Mesenchymal stem cell (in vitro differentiated cells and primary cell): ENCODE data around the gene TNFSF8.

ENCODE experiments used
- DNase-seq: peaks from one replicate; pipeline ENCODE4 v3.0.0-alpha.2; 2013
- H2AFZ ChIP-seq: one replicate; pipeline ENCODE4 v1.6.1; 2013; ENCODE audit warnings: low read depth, mild to moderate bottlenecking, control low read depth, inconsistent platforms, low read length, moderate library complexity
- H2AK5ac ChIP-seq: 2 replicates; pipeline ENCODE4 v1.6.1; 2013; ENCODE audit warnings: low read length, moderate library complexity, mild to moderate bottlenecking, inconsistent platforms; ENCODE audit not compliant: severe bottlenecking
- H2BK120ac ChIP-seq: one replicate; pipeline ENCODE4 v1.6.1; 2013; ENCODE audit warnings: low read depth, mild to moderate bottlenecking, inconsistent platforms, low read length, moderate library complexity
- H2BK12ac ChIP-seq, 2 experiments: one replicate each; pipeline ENCODE4 v1.6.1; 2013; ENCODE audit warnings: inconsistent platforms in 2 of 2, low read length in 2 of 2, mild to moderate bottlenecking in 2 of 2, moderate library complexity in 2 of 2, control low read depth in 1 of 2
- H2BK15ac ChIP-seq: one replicate; pipeline ENCODE4 v1.6.1; 2013; ENCODE audit warnings: mild to moderate bottlenecking, low read depth, inconsistent platforms; ENCODE audit not compliant: poor library complexity, severe bottlenecking
- H2BK5ac ChIP-seq: 2 replicates; pipeline ENCODE4 v1.6.1; 2013; ENCODE audit warnings: low read depth, mild to moderate bottlenecking, low read length, control low read depth, inconsistent platforms; ENCODE audit not compliant: poor library complexity, severe bottlenecking
- H3K14ac ChIP-seq, 2 experiments: one replicate each; pipeline ENCODE4 v1.6.1; 2013; ENCODE audit warnings: inconsistent platforms in 2 of 2, low read length in 2 of 2, control low read depth in 1 of 2, mild to moderate bottlenecking in 1 of 2, moderate library complexity in 1 of 2
- H3K18ac ChIP-seq, 2 experiments: one replicate each; pipeline ENCODE4 v1.6.1; 2013; ENCODE audit warnings: inconsistent platforms in 2 of 2, low read length in 2 of 2, control low read depth in 1 of 2, low read depth in 1 of 2, mild to moderate bottlenecking in 1 of 2
- H3K23ac ChIP-seq, 2 experiments: one replicate each; pipeline ENCODE4 v1.6.1; 2013; ENCODE audit warnings: inconsistent platforms in 2 of 2, low read length in 2 of 2, mild to moderate bottlenecking in 2 of 2, moderate library complexity in 2 of 2, control low read depth in 1 of 2
- H3K27ac ChIP-seq: 2 replicates; pipeline ENCODE4 v1.5.1; 2013; ENCODE audit warnings: mild to moderate bottlenecking, moderate library complexity, low read length, control low read depth, inconsistent platforms; ENCODE audit not compliant: poor library complexity, severe bottlenecking
- H3K27me3 ChIP-seq, 2 experiments: 2 replicates each; pipeline versions ENCODE4 v1.6.1 to v1.7.0; 2013; ENCODE audit warnings: low read length in 2 of 2, mild to moderate bottlenecking in 2 of 2, moderate library complexity in 2 of 2, control low read depth in 1 of 2, inconsistent platforms in 1 of 2; ENCODE audit not compliant: control insufficient read depth in 1 of 2, insufficient read depth in 1 of 2
- H3K36me3 ChIP-seq, 2 experiments: 2 replicates each; pipeline versions ENCODE4 v1.6.1 to v1.7.0; 2013; ENCODE audit warnings: low read length in 2 of 2, control low read depth in 1 of 2, inconsistent platforms in 1 of 2, low read depth in 1 of 2, mild to moderate bottlenecking in 1 of 2; ENCODE audit not compliant: insufficient read depth in 2 of 2, control insufficient read depth in 1 of 2
- H3K4ac ChIP-seq, 2 experiments: one replicate each; pipeline ENCODE4 v1.6.1; 2013; ENCODE audit warnings: inconsistent platforms in 2 of 2, low read length in 2 of 2, mild to moderate bottlenecking in 2 of 2, moderate library complexity in 2 of 2, control low read depth in 1 of 2, low read depth in 1 of 2
- H3K4me1 ChIP-seq: 2 replicates; pipeline ENCODE4 v1.6.1; 2013; ENCODE audit warnings: low read depth, low read length, control low read depth; ENCODE audit not compliant: control insufficient read depth, insufficient read depth
- H3K4me2 ChIP-seq: 2 replicates; pipeline ENCODE4 v1.6.1; 2013; ENCODE audit warnings: low read length, mild to moderate bottlenecking, inconsistent platforms; ENCODE audit not compliant: poor library complexity, severe bottlenecking
- H3K4me3 ChIP-seq, 2 experiments: 2 replicates each; pipeline versions ENCODE4 v1.5.1 to v1.7.0; 2013; ENCODE audit warnings: low read length in 2 of 2, mild to moderate bottlenecking in 2 of 2, control low read depth in 1 of 2, low read depth in 1 of 2; ENCODE audit not compliant: insufficient read depth in 1 of 2
- H3K79me1 ChIP-seq: replicated peaks from 2 replicates; pipeline ENCODE4 v1.6.1; 2013; ENCODE audit warnings: mild to moderate bottlenecking, control low read depth, low read length, inconsistent platforms; ENCODE audit not compliant: poor library complexity, severe bottlenecking
- H3K9ac ChIP-seq: 2 replicates; pipeline ENCODE4 v1.7.0; 2013; ENCODE audit warnings: mild to moderate bottlenecking, low read length, moderate library complexity
- H3K9me3 ChIP-seq: 2 replicates; pipeline ENCODE4 v1.7.0; 2013; ENCODE audit warnings: mild to moderate bottlenecking, low read length; ENCODE audit not compliant: control insufficient read depth
- H4K8ac ChIP-seq: one replicate; pipeline ENCODE4 v1.6.1; 2013; ENCODE audit warnings: inconsistent platforms, mild to moderate bottlenecking, low read length, moderate library complexity
- H4K91ac ChIP-seq: one replicate; pipeline ENCODE4 v1.6.1; 2013; ENCODE audit warnings: mild to moderate bottlenecking, low read length, inconsistent platforms
- WGBS: methylation state at CpG from one replicate; pipeline ENCODE4 v1.1.7; 2013; ENCODE audit warnings: mixed read lengths; 5-methylcytosine and 5-hydroxymethylcytosine counted together

Gene TNFSF8

DNA sequence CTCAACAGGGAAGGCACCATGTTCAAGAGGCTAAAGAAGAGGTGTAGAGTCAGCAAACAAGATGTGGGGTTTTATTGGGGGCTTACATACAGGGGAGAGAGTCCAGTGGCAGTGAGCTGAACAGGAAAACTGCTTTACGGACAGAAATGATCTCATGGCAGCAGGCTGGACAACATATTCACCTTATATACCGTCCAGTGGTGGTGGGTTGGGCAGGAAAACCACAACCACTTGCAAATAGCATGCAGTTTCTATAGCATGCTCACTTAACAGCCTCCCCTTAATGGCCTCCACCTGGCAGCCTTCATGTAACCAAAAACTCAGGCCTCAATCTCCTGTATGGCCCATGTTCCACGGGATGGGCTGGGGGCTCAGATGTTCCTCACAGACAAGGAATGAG is 5.4 kb downstream of the TNFSF8 start:
- Histone ChIP-seq H2BK15ac (no peak overlapping the region), H2BK120ac (no peak overlapping the region), H3K18ac (no peak overlapping the region), H2BK12ac (no peak overlapping the region), H3K4me3 (no peak overlapping the region), H3K4ac (no peak overlapping the region), H3K4me1 (no peaks in the 10 kb centered on the region), H3K14ac (no peak overlapping the region), H2AK5ac (no peak overlapping the region), H2AFZ (no peak overlapping the region), H3K79me1 (no peaks in the 10 kb centered on the region), H4K8ac (no peak overlapping the region), H3K9me3 (no peaks in the 10 kb centered on the region), H3K27me3 (peaks cover 6 to 9% of the 10 kb centered on the region in 2 experiments), H3K23ac (no peak overlapping the region), H3K4me2 (no peak overlapping the region), H3K36me3 (no peaks in the 10 kb centered on the region), H3K9ac (no peak overlapping the region), H2BK5ac (no peak overlapping the region), H3K27ac (no peak overlapping the region), H4K91ac (no peak overlapping the region)
- 80% methylated on average over 3 of the region's 3 CpGs for WGBS
- DNase-seq: no peak

DNA sequence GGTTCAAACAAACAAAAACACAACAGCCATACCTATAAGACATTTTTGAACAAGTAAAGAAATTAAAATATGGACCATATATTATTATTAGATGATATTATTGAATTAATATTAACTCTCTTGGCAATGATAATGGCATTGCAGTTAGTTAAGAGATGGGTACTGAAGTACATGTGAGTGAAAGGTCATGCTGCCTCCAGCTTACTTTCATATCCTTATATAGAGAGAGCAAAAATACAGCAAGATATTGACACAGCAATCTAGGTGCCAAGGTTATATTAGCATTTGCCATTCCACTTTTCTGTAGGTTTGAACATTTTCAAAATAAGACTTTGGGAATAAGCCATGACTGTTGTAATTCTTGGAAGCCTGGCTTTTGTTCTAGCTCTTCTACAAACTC is 6.1 kb downstream of the TNFSF8 start:
- Histone ChIP-seq H3K4me3 (no peak overlapping the region), H2BK15ac (no peak overlapping the region), H2BK5ac (no peak overlapping the region), H3K14ac (no peak overlapping the region), H3K9ac (no peak overlapping the region), H2BK12ac (no peak overlapping the region), H3K27ac (no peak overlapping the region), H3K23ac (no peak overlapping the region), H3K27me3 (peaks cover 6 to 9% of the 10 kb centered on the region in 2 experiments), H3K4ac (no peak overlapping the region), H2AFZ (no peak overlapping the region), H4K91ac (no peak overlapping the region), H3K79me1 (no peaks in the 10 kb centered on the region), H3K36me3 (no peaks in the 10 kb centered on the region), H3K4me2 (no peak overlapping the region), H3K18ac (no peak overlapping the region), H2AK5ac (no peak overlapping the region), H3K9me3 (no peaks in the 10 kb centered on the region), H4K8ac (no peak overlapping the region), H3K4me1 (no peaks in the 10 kb centered on the region), H2BK120ac (no peak overlapping the region)
- no peak for DNase-seq

DNA sequence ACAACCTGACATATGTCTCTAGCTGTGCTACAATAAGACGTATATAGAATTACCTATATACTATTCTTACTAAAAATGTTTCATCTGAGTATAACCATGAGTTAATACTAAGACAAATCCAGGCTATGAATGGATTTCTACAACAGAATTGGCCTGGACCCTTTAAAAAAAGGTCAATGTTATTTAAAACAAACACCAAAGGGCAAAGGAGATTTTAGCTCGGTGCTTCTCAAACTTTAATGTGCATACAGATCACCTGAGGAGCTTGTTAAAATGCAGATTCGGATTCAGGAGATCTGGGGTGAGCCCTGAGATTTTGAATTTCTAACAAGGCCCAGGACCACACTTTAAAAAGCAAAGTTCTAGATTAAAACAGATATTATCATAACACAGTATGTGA is 6.5 kb downstream of the TNFSF8 start:
- no peak overlapping the region for H3K4me3 ChIP-seq
- H3K9ac ChIP-seq: no peak overlapping the region
- no peak overlapping the region for H3K18ac ChIP-seq
- no peak overlapping the region for H3K4ac ChIP-seq
- H3K27ac ChIP-seq: no peak overlapping the region
- no peak for DNase-seq
- H2BK15ac ChIP-seq: no peak overlapping the region
- no peaks in the 10 kb centered on the region for H3K79me1 ChIP-seq
- no peak overlapping the region for H2BK5ac ChIP-seq
- H4K8ac ChIP-seq: no peak overlapping the region
- H2AK5ac ChIP-seq: no peak overlapping the region
- no peak overlapping the region for H3K14ac ChIP-seq
- no peak overlapping the region for H3K4me2 ChIP-seq
- H3K36me3 ChIP-seq: no peaks in the 10 kb centered on the region
- no peaks in the 10 kb centered on the region for H3K9me3 ChIP-seq
- no peak overlapping the region for H2BK120ac ChIP-seq
- H3K27me3 ChIP-seq: peaks cover 6 to 9% of the 10 kb centered on the region in 2 experiments
- WGBS: 14% methylated on average over 2 of the region's 3 CpGs
- H4K91ac ChIP-seq: no peak overlapping the region
- no peak overlapping the region for H3K23ac ChIP-seq
- no peak overlapping the region for H2AFZ ChIP-seq
- no peak overlapping the region for H2BK12ac ChIP-seq
- no peaks in the 10 kb centered on the region for H3K4me1 ChIP-seq

DNA sequence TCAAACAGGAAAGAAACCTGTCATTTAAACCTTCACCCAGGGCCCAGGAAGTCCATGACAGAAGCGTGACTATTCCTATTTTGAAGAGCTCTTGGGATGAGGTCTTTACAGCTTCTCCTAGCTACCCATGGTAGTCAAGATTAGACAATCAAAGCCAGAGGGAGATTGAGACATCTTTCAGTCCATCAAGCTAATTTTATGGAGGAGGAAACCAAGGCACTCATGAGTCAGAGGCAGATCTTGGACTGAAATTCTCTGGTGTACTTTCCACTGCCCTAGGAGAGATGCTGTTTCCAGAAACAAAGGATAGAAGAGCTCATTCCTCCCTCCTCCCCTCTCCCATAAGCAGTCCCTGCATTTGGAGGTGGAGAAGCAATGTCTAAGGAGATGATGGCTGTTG is 9.2 kb downstream of the TNFSF8 start:
- no peak overlapping the region for H2BK12ac ChIP-seq
- H3K18ac ChIP-seq: no peak overlapping the region
- DNase-seq: no peak
- H3K4me3 ChIP-seq: no peak overlapping the region
- no peak overlapping the region for H3K4me2 ChIP-seq
- H4K8ac ChIP-seq: no peak overlapping the region
- no peak overlapping the region for H4K91ac ChIP-seq
- no peak overlapping the region for H2BK120ac ChIP-seq
- H2BK15ac ChIP-seq: no peak overlapping the region
- H3K23ac ChIP-seq: no peak overlapping the region
- peaks cover 6 to 19% of the 10 kb centered on the region in 2 experiments for H3K27me3 ChIP-seq
- H3K27ac ChIP-seq: no peak overlapping the region
- H3K14ac ChIP-seq: no peak overlapping the region
- no peaks in the 10 kb centered on the region for H3K4me1 ChIP-seq
- no peaks in the 10 kb centered on the region for H3K9me3 ChIP-seq
- 100% methylated on average over 1 of the region's 1 CpG for WGBS
- no peak overlapping the region for H3K4ac ChIP-seq
- H2BK5ac ChIP-seq: no peak overlapping the region
- H3K36me3 ChIP-seq: no peaks in the 10 kb centered on the region
- H2AK5ac ChIP-seq: no peak overlapping the region
- H2AFZ ChIP-seq: no peak overlapping the region
- H3K9ac ChIP-seq: no peak overlapping the region
- no peaks in the 10 kb centered on the region for H3K79me1 ChIP-seq
